GM10266 (cell line): ENCODE measurements around the gene EHMT1.

Experiments used
- DNase-seq: peaks from one replicate; pipeline ENCODE4 v3.0.0; 2012; ENCODE audit errors: extremely low spot score
- CTCF ChIP-seq: IDR thresholded peaks from 2 replicates; pipeline ENCODE4 v1.5.1; 2012; ENCODE audit warnings: mild to moderate bottlenecking, low read depth; ENCODE audit not compliant: control insufficient read depth, insufficient read depth; ENCODE audit errors: missing control alignments

EHMT1 gene

GRCh38 chr9:137748311-137748710 is 129.5 kb downstream of the EHMT1 start:
- no peak for DNase-seq

GRCh38 chr9:137748741-137749140 is 129.9 kb downstream of the EHMT1 start:
- TF ChIP-seq CTCF: no peak

More at GRCh38 chr9:137748311-137748710, 129.5 kb downstream of the EHMT1 start:
- TF ChIP-seq CTCF: no peak

GRCh38 chr9:137749511-137749910 is 130.7 kb downstream of the EHMT1 start:
- no peak for TF ChIP-seq CTCF
- no peak for DNase-seq

More at GRCh38 chr9:137748741-137749140, 129.9 kb downstream of the EHMT1 start:
- no peak for DNase-seq

- DNase-seq: no peak
- TF ChIP-seq CTCF: no peak
These were observed 131.2 kb downstream of the EHMT1 start for GRCh38 chr9:137750007-137750406.

GRCh38 chr9:137750566-137750965 is 131.8 kb downstream of the EHMT1 start:
- no peak for DNase-seq
- TF ChIP-seq CTCF: no peak

- DNase-seq: no peak
- no peak for TF ChIP-seq CTCF
These were observed 132.8 kb downstream of the EHMT1 start for GRCh38 chr9:137751616-137752015.

GRCh38 chr9:137752426-137752825 is 133.6 kb downstream of the EHMT1 start:
- no peak for DNase-seq
- TF ChIP-seq CTCF: no peak
